GM18517 (cell line): ENCODE results near the gene CSRNP3.
A peak's percentile ranks its signal among the peaks of the same experiment; 100 is the strongest.
"Not testable (repeated sequence)": the region's sequence is repeated elsewhere in the genome, so short reads cannot be mapped to it uniquely, and the experiment has no call there.

ENCODE experiments used
- ATAC-seq: cut with Tn5 transposase; IDR thresholded peaks from one replicate; pipeline ENCODE4 v1.9.1; 2021; ENCODE audit warnings: mild to moderate bottlenecking, moderate library complexity; ENCODE audit not compliant: unreplicated experiment

The CSRNP3 gene

GRCh38 chr2:165630236-165630635, 160.7 kb downstream of the CSRNP3 start:
- no peak for ATAC-seq

- no peak for ATAC-seq
Measured at GRCh38 chr2:165631089-165631488, 161.6 kb downstream of the CSRNP3 start.

- no peak for ATAC-seq
Measured at GRCh38 chr2:165632594-165632993, 163.1 kb downstream of the CSRNP3 start.

GRCh38 chr2:165633431-165633830, 163.9 kb downstream of the CSRNP3 start:
- no peak for ATAC-seq

GRCh38 chr2:165634282-165634681, 164.8 kb downstream of the CSRNP3 start:
- no peak for ATAC-seq

GRCh38 chr2:165634855-165635254, 165.4 kb downstream of the CSRNP3 start:
- ATAC-seq = no peak

- ATAC-seq = no peak
Measured at GRCh38 chr2:165635532-165635931, 166.0 kb downstream of the CSRNP3 start.

GRCh38 chr2:165636959-165637358, 167.5 kb downstream of the CSRNP3 start:
- no peak for ATAC-seq

- no peak for ATAC-seq
Measured at GRCh38 chr2:165637396-165637795, 167.9 kb downstream of the CSRNP3 start.

GRCh38 chr2:165639504-165639903, 170.0 kb downstream of the CSRNP3 start:
- ATAC-seq = no peak

- ATAC-seq = no peak
Measured at GRCh38 chr2:165640247-165640929, 170.9 kb downstream of the CSRNP3 start.

GRCh38 chr2:165645930-165646831, 176.7 kb downstream of the CSRNP3 start:
- ATAC-seq = no peak

- ATAC-seq = no peak
Measured at GRCh38 chr2:165647409-165647808, 177.9 kb downstream of the CSRNP3 start.

GRCh38 chr2:165648801-165649200, 179.3 kb downstream of the CSRNP3 start:
- no peak for ATAC-seq

- ATAC-seq = no peak
Measured at GRCh38 chr2:165651233-165651632, 181.7 kb downstream of the CSRNP3 start.

GRCh38 chr2:165655661-165656060, 186.2 kb downstream of the CSRNP3 start:
- ATAC-seq = no peak

GRCh38 chr2:165660361-165660760, 190.9 kb downstream of the CSRNP3 start:
- peak; percentile 69 for ATAC-seq

- ATAC-seq = no peak
Measured at GRCh38 chr2:165662720-165663119, 193.2 kb downstream of the CSRNP3 start.

- no peak for ATAC-seq
Measured at GRCh38 chr2:165665614-165666013, 196.1 kb downstream of the CSRNP3 start.

GRCh38 chr2:165666073-165666472, 196.6 kb downstream of the CSRNP3 start:
- not testable (repeated sequence) for ATAC-seq

- ATAC-seq = no peak
Measured at GRCh38 chr2:165666605-165667004, 197.1 kb downstream of the CSRNP3 start.

GRCh38 chr2:165667375-165667774, 197.9 kb downstream of the CSRNP3 start:
- no peak for ATAC-seq
